ENCODE measurements around the gene CDCP1.
"Not testable (repeated sequence)": the region's sequence is repeated elsewhere in the genome, so short reads cannot be mapped to it uniquely, and the experiment has no call there.

The CDCP1 gene

GRCh38 chr3:45173776-45174175 lies 27.6 kb upstream of the CDCP1 start:
- DNase-seq (ENCODE audit: low read depth, low spot score), result no peak

DNA sequence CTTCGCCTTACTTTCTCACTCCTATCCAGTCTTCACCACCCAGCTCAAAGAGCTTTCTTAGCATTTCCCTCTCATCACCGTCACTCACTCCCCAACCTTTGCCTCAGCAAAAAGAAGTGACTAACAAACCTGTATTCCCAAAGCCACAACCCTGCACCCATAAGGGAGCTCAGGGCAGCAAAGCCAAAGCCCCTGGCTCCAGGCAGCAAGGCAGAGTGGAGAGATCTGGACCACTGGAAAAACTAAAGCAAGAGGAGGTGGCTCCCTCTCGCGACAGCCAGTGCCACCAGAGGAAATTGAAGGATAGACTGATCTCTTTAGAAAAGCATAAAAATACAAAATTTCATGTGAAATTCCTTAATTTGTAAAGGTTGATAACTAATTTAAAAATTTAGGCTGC lies 25.1 kb upstream of the CDCP1 start:
- DNase-seq (ENCODE audit: low read depth, low spot score), result no peak

DNA sequence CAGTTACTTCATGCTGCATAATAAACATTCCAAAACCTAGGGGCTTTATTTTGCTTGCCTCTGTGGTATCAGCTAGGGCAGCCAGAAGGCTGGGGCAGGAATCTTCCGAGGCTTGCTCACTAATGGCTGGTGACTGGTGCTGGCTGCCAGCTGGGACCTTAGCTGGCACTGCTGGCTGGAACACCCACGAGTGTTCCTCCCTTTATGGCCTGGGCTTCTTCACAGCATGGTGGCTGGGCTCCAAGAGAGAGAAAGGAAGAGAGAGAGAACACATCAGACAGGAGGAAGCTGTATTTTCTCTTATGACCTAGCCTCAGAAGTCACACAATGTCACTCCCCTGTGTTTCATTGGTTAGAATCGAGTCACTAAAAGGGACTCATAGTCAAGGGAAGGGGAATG lies 23.9 kb upstream of the CDCP1 start:
- DNase-seq (ENCODE audit: low read depth, low spot score), result no peak

- DNase-seq (ENCODE audit: low read depth, low spot score), result no peak
Measured at GRCh38 chr3:45169125-45169904, 23.1 kb upstream of the CDCP1 start.

DNA sequence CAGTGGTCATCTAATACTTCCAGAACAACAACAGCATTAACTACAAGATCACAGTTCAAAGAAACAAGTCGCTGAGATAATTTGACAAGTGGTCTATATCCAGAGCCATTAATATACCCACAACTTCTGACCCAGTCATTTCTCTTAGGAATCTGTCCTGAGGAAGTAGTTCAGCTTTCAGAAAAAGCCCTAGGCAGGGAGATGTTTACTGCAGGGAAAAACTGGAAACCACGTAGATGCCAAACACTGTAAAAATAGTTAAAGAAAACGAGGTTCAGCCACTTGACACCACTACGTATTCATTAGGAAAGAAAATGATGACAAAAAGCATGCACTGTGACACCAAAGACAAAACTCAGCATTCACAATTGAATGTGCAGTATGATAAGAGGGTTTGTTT lies 22.3 kb upstream of the CDCP1 start:
- no peak for DNase-seq (ENCODE audit: low read depth, low spot score)

DNA sequence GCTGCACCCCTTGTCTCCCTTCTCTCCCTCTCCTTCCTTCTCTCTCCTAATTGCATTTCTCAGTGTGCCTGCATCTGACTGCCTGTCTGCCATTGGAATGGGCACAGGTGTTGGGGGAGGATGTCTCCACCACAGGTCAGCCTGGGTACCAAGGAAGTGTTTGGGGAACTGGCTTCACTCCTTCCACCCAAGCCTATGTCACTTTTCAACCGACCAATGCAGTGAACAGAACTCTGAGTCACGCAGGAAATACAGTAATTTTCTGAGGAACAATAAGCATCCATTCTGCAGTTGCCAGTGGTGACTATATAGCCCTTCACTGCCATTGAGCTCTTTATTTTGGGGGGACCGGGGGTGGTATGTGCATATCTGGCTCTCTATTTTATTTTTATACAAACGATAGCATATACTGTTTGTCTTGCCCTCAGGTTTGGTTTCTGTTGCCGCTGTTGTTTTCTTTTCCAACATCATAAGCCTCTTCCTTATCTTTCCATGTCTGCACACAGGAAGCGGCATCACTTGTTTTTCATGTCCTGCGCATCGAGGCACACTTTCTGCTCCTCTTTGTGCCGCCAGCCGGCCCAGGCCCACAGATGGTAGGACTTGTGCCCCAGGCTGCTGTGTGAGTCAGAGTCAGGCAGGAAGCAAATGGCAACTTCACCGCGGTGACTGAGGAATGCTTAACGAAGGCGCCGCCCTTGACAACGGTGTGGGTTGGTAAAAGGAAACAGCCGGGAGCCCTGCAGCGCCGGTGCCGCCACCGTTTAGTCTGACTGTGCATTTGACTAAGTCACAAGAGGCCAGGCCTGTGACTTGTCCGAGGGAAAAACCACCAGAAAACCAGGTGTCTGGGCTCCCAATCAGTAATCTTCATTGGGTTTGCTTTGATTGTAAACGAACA lies 21.1 kb upstream of the CDCP1 start:
- DNase-seq (ENCODE audit: low read depth, low spot score), result no peak

DNA sequence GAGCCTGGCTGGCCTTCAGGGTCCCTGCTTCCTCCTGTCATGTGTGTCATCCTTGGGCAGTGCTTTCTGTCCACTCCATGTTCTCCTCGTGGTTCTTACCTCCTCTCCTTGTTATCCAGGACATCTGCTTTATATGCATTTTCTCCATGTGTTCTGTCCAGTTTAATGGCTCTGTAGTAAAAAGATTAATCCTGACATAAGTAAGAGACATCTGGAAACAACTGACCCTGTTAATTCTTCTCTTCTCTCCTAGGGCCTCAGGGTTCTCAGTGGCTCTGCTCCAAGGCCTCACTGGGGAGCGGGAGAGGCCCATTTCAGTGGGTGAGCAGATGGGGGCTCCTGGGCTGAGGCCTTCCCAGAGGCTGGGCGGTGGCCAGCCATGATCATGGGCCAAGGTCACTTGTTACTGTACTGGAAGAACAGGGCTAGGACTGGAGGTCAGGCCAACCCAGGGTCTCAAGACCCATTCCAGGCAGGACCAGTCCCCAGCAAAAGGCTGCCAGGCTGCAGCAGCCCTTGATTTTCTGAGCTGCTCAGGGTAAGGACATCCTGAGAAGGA lies 20.2 kb upstream of the CDCP1 start:
- no peak for DNase-seq (ENCODE audit: low read depth, low spot score)

DNA sequence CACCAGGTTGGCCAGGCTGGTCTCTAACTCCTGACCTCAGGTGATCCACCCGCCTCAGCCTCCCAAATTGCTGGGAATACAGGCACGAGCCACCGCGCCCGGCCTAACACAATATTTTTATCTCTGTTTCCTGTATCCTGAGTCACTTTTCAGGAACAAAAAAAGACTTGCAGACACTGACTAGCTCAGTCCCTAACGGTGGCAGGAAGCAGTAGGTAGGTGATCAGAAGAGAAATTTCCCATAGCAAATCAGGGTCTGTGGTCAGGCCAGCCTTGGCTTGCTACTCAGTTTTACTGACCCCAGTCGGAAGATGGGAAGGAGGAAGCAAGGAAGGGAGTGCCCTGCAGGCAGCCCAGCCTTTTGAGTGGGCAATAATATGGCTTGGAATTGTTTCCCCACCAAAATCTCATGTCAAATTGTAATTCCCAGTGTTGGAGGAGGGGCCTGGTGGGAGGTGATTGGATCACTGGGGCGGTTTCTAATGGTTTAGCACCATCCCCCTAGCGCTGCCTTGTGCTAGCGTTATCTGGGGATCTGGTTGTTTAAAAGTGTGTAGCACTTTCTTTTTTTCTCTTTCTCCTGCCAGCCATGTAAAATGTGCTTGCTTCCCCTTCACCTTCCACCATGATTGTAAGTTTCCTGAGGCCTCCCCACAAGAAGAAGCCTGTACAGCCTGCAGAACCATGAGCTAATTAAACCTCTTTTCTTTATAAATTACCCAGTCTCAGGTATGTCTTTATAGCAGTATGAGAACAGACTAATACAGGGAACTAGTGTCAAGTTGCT lies 19.5 kb upstream of the CDCP1 start:
- no peak for DNase-seq (ENCODE audit: low read depth, low spot score)

DNA sequence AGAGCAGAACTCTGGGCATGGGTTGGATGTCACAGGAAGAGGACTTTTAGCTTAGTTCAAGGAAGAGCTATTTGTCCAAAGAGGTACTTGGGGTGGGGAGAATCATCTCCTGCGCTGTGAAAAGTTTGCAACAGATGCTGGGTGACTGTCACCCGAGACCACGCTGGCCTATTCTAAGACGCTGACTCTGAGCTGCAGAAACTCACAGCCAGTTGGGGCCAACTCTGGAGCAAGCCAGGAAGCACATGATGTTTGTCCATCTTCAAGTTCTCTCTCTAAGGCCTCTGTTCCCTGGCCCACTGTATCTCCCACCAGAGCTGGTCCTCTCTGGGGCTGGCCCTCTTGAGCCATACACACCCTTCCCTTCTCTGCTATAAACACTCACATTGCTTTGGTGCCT lies 17.9 kb upstream of the CDCP1 start:
- no peak for DNase-seq (ENCODE audit: low read depth, low spot score)

DNA sequence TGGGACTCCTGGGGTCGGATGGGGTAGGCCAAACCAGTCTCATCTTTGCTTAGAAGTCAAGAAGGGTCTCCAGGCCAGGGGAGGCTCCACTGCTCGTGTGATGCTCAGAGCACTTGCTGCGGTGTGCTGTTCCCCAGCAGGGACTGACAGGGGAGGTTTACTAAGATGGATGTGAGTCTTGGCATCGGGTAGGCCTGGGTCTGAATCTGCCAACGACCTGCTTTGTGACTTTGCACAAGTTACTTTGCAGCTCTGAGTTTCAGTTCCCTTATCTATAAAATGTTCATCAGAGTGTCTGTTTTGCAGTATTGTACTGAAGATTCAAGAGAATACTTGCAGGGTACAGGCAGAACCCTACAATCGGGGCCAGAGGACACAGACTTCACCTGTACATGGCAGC lies 17.3 kb upstream of the CDCP1 start:
- no peak for DNase-seq (ENCODE audit: low read depth, low spot score)

- no peak for DNase-seq (ENCODE audit: low read depth, low spot score)
Measured at GRCh38 chr3:45154641-45155147, 8.5 kb upstream of the CDCP1 start.

DNA sequence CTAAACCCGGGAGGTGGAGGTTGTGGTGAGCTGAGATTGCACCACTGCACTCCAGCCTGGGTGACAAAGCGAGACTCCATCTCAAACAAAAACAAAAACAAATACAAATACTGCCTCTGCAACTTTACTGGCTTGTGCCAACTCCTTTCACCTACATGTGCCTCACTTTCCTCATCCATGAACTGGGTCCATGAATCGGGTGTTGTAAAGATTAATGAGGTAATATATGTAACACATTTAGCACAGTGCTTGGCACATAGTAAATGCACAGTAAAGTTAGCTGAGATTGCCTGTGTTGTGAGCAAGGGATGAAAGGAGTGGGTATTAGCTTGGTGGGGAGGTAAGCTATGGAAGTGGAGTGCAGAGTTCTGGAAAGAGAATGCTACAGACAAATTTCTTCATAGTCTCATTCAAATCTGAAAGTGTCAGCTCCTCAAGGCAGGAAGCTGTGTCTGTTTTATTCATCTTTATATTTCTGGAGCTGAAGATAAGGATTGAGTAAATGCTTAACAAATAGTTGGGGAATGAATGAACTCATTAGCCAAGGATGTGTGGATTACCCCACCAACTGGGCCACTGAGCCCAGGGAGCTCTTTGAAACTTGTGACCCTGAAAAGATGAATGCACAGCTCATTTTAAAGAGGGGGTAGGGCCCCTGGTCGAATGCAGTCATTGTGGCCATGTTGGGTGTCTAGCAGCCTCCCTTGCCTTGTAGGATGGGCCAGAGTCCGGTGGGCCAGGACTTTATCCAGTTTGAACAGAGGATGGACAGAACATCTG lies 7.7 kb upstream of the CDCP1 start:
- no peak for DNase-seq (ENCODE audit: low read depth, low spot score)

DNA sequence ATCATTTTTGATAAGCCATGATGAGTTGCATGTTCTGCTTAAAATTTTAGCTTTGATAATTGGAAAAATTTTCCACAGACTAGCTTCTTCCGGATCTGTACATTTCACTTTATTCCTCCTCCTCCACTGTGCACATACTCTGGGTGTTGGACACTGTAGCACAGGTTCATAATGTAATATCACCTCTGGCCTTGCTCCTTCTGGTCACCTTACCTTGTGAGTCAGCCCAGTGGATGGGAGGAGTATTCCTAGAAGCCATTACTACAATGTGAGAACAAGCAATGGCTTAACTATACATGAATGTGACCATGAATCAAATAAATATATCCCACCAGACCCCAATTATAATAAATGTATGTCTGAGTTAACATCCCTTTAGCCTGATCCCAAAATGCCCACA lies 6.1 kb upstream of the CDCP1 start:
- DNase-seq (ENCODE audit: low read depth, low spot score), result no peak

DNA sequence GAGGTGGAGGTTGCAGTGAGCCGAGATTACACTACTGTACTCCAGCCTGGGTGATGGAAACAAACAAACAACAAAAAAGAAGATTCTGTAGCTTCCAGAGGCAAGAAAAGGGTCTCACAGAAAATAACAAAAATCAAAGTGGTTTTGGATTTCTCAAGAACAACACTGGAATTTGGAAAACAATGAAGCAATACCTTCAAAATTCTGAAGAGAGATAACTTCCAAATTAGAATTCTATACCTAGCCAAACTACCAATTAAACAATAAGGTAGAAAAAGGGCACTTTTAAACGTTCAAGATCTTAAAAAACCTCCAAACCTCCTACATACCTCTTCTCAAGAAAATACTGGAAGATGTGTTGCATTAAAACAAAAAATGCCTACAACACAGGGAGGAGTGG lies 4.9 kb upstream of the CDCP1 start:
- DNase-seq (ENCODE audit: low read depth, low spot score), result no peak

DNA sequence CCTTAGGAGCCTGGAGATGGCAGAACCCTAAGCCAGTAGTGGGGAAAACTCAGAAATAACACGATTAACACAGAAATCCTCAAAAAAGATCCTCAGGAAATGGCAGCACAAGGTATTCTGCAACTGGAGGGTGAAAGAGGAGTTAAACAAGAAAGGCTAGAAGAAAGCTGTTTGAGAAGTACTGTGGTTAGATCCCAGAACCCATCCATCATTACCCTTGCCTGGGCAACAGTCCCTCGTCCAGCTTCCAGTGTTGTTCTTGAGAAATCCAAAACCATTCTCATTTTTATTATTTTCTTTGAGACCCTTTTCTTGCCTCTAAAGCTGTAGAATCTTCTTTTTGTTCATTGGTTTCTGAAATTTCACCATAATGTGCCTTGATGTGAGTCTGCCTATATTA lies 2.7 kb upstream of the CDCP1 start:
- DNase-seq (ENCODE audit: low read depth, low spot score), result no peak

GRCh38 chr3:45145223-45145622 lies 955 bp downstream of the CDCP1 start:
- DNase-seq (ENCODE audit: low read depth, low spot score), result no peak

DNA sequence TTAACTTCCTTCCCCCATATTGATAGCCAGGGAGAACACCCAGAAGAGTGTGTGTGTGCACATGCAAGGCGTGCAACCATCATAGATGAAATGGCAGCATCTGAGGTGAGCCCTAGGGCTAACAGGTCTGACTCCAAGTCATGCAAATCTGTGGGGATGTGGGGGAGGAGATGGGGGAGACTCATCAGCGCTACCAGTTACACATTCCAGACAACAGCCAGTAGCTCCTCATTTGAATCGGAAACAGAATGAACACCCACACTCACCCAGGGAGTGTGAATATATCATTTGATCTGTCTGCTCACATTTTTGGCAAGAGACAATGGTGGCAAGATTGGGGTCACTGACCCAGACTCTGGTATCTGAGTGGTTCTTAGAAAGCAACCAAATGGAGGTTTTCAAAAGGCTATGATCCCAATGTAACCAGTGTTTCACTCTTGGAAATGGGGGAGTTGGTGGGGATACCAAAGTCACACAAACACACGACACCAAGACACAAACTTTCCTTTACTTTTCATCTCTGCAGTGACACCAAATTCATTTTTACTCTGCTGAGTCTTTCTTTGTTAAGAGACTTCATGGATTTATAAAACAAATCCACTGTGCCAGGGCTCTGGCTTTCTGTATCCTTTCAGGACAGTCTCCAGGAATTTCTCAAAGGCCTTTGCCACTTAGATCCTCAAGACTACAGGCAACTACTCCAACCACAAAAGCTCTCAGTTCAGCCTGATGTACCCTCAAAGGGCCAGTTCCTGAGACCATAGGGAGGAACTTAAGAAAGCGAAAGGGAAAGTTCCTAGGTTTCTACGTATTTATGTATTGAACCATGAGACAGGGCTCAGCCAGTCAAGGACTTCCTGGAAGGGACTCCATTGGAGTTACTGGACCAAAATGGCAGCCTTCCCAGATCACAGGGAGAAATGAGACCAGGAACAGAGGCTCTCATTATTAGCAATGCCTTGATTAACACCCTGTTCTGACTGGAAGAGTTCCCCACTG lies 2.2 kb downstream of the CDCP1 start:
- DNase-seq (ENCODE audit: low read depth, low spot score), result no peak

DNA sequence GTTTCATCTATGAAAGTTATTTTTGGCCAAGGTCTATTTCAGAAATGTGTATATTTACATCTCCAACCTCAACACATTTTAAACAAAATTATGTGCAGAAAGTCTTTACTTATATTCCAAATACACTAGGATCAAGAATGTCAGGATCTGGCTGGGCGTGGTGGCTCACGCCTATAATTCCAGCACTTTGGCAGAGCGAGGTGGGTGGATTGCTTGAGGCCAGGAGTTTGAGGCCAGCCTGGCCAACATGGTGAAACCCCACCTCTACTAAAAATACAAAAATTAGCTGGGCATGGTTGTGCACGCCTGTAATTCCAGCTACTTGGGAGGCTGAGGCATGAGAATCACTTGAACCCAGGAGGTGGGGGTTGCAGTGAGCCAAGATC lies 5.4 kb downstream of the CDCP1 start:
- not testable (repeated sequence) for DNase-seq (ENCODE audit: low read depth, low spot score)

GRCh38 chr3:45140141-45140769 lies 5.9 kb downstream of the CDCP1 start:
- DNase-seq (ENCODE audit: low read depth, low spot score), result no peak
